ENCODE results near the gene PDE10A. TPM values are rescaled to one million over a fixed set of nuclear protein-coding genes. Genes with fewer than 3 reads are reported as not detected.

The PDE10A gene
- total and polyA plus RNA-seq, 2 of the 13 experiments (the other 11 are each of a cell fraction or from before 2014, with no cell fraction given): not detected

GRCh38 chr6:165702669-165703068 lies 39.6 kb upstream of the PDE10A start:
- in situ Hi-C loops (cut with HindIII; ENCODE audit: extremely low pct_ligation_motif_present, low pct_unique_long_range_greater_than_20kb) (no loop called here), intact Hi-C loops (cut with micrococcal nuclease; ENCODE audit: unreplicated experiment) (no loop called here)
- no peak for TF ChIP-seq ATM (IDR thresholded peaks at IDR 0.05; ENCODE audit: borderline replicate concordance)
- TF ChIP-seq ZZZ3 (CRISPR knock-in tag; IDR thresholded peaks at IDR 0.05; ENCODE audit: borderline replicate concordance): no peak
- no peak for TF ChIP-seq GTF2F1 (IDR thresholded peaks at IDR 0.05; ENCODE audit: low read length)
- TF ChIP-seq, protein P1, sequence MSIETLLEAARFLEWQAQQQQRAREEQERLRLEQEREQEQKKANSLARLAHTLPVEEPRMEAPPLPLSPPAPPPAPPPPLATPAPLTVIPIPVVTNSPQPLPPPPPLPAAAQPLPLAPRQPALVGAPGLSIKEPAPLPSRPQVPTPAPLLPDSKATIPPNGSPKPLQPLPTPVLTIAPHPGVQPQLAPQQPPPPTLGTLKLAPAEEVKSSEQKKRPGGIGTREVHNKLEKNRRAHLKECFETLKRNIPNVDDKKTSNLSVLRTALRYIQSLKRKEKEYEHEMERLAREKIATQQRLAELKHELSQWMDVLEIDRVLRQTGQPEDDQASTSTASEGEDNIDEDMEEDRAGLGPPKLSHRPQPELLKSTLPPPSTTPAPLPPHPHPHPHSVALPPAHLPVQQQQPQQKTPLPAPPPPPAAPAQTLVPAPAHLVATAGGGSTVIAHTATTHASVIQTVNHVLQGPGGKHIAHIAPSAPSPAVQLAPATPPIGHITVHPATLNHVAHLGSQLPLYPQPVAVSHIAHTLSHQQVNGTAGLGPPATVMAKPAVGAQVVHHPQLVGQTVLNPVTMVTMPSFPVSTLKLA (IDR thresholded peaks at IDR 0.05): peak; percentile 29; the same call in 1 of the 2 replicates
- no peak for TF ChIP-seq ZNF749 (CRISPR knock-in tag; IDR thresholded peaks at IDR 0.05; ENCODE audit: borderline replicate concordance)
- TF ChIP-seq HOXD1 (CRISPR knock-in tag; IDR thresholded peaks at IDR 0.05): no peak
- Histone ChIP-seq H3K9ac (ENCODE audit: insufficient read depth, low read depth, low read length) (no peak overlapping the region), H3K79me2 (ENCODE audit: insufficient read depth, low read length) (no peaks in the 10 kb centered on the region), H3K9me3 (ENCODE audit: low read length) (no peaks in the 10 kb centered on the region), H3K36me3 (replicated peaks in 1 of 2; ENCODE audit: control insufficient read depth in 1 of 2, insufficient read depth in 2 of 2, low read length in 2 of 2) (no peaks in the 10 kb centered on the region), H3K4me2 (ENCODE audit: low read depth, low read length) (no peak overlapping the region), H3K4me3 (replicated peaks in 1 of 3; ENCODE audit: insufficient read depth in 1 of 3, low read depth in 2 of 3, low read length in 3 of 3) (no peak overlapping the region), H2AFZ (ENCODE audit: low read length) (no peak overlapping the region), H3K27me3 (ENCODE audit: control insufficient read depth in 1 of 2, insufficient read depth in 2 of 2, low read length in 2 of 2) (peaks cover 0 to 20% of the 10 kb centered on the region in 2 experiments; a peak in 2 of 5 replicates), H3K27ac (ENCODE audit: extremely low read length, insufficient read depth, low read length) (no peak overlapping the region), H4K20me1 (ENCODE audit: insufficient read depth, low read length) (no peaks in the 10 kb centered on the region), H3K4me1 (ENCODE audit: insufficient read depth, low read length) (no peaks in the 10 kb centered on the region)
- CTCF ChIA-PET (ENCODE audit: low intra/inter-chr PET ratio, low total read pairs): no interaction called here
- POLR2A ChIA-PET: no interaction called here
- DNase-seq (ENCODE audit: low spot score) (no peak), ATAC-seq (no peak), FAIRE-seq (no peak)
- no TSS peak for BruUV-seq (replicated peaks)
- WGBS (ENCODE audit: low lambda C conversion rate): 3% methylated on average over 10 of the region's 10 CpGs

DNA sequence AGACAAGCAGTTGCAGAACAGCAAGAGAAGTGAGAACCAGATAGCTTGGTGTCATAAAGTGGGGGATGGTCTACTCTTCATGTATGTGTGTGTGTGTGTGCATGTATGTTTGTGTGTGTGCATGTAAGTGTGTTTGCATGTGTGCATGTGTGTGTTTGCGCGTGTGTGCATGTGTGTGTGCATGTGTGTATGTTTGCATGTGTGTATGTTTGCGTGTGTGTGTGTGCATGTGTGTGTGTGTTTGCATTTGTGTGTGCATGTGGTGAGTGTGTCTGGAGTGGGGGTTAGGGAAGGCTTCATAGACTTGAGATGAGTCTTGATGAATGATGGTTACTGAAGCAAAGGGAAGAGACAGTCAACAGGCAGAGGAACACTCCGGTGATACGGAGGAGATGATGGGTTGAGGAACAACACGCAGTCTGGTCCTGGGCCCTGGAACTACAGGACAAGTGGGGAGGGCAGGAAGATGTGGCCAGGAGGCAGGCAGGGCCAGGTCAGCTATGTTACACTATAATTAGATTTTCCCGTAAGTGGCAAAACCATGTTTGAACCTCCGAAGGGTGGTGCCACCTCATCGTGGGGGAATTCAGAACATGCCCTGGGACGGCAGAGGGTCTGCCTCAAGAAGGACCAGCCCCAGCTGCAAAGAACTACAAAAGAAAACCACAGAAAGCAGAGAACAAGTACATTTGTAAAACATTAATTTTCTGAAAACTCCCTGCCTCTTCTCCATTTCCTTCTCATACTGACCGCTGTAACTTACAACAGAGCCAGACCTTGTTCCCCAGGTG lies 38.7 kb upstream of the PDE10A start:
- no peak overlapping the region for H3K4me2 ChIP-seq (ENCODE audit: low read depth, low read length)
- WGBS (ENCODE audit: low lambda C conversion rate): 56% methylated on average over 11 of the region's 11 CpGs
- ChIA-PET CTCF (ENCODE audit: low intra/inter-chr PET ratio, low total read pairs) (no interaction called here), POLR2A (no interaction called here)
- intact Hi-C loops (cut with micrococcal nuclease; ENCODE audit: unreplicated experiment) (no loop called here), in situ Hi-C loops (cut with HindIII; ENCODE audit: extremely low pct_ligation_motif_present, low pct_unique_long_range_greater_than_20kb) (no loop called here)
- H3K36me3 ChIP-seq (replicated peaks in 1 of 2; ENCODE audit: control insufficient read depth in 1 of 2, insufficient read depth in 2 of 2, low read length in 2 of 2): no peaks in the 10 kb centered on the region
- H3K9me3 ChIP-seq (ENCODE audit: low read length): no peaks in the 10 kb centered on the region
- H3K27ac ChIP-seq (ENCODE audit: extremely low read length, insufficient read depth, low read length): no peak overlapping the region
- TF ChIP-seq ZNF691 (CRISPR knock-in tag; IDR thresholded peaks at IDR 0.05; ENCODE audit: borderline replicate concordance, low read depth) (no peak), IKZF1 (IDR thresholded peaks at IDR 0.05) (0 out of 2 replicates have a peak, but pooled peaks have one; percentile 39)
- TF ChIP-seq, protein P1 (IDR thresholded peaks at IDR 0.05): peak; percentile 45
- FAIRE-seq (no peak), DNase-seq (ENCODE audit: low spot score) (no peak), ATAC-seq (no peak)
- H3K9ac ChIP-seq (ENCODE audit: insufficient read depth, low read depth, low read length): no peak overlapping the region
- H2AFZ ChIP-seq (ENCODE audit: low read length): no peak overlapping the region
- no peaks in the 10 kb centered on the region for H3K4me1 ChIP-seq (ENCODE audit: insufficient read depth, low read length)
- H4K20me1 ChIP-seq (ENCODE audit: insufficient read depth, low read length): no peaks in the 10 kb centered on the region
- BruUV-seq (replicated peaks): no TSS peak
- 0 out of 5 replicates have a peak, but pooled peaks cover 0 to 11% of the 10 kb centered on the region in 2 experiments for H3K27me3 ChIP-seq (ENCODE audit: control insufficient read depth in 1 of 2, insufficient read depth in 2 of 2, low read length in 2 of 2)
- H3K4me3 ChIP-seq (replicated peaks in 1 of 3; ENCODE audit: insufficient read depth in 1 of 3, low read depth in 2 of 3, low read length in 3 of 3): no peak overlapping the region
- H3K79me2 ChIP-seq (ENCODE audit: insufficient read depth, low read length): no peaks in the 10 kb centered on the region

Measured in HepG2 (cell line).